Thoracic aorta (tissue), 2 donors: ENCODE results near the gene MOSPD2. TPM values are rescaled to one million over a fixed set of nuclear protein-coding genes. Genes with fewer than 3 reads are reported as not detected.
A peak's percentile ranks its signal among the peaks of the same experiment; 100 is the strongest.

ENCODE experiments used
- ATAC-seq: fragments of 150-250 bp; one replicate; pipeline ENCODE4 v1.8.0; 2017; ENCODE audit warnings: low read depth; ENCODE audit not compliant: insufficient number of reproducible peaks, low FRiP score
- DNase-seq: peaks from one replicate; pipeline ENCODE4 v3.0.0-alpha.2; 2020; ENCODE audit warnings: low spot score
- H3K27ac ChIP-seq, 2 donors: fragments of 200-600 bp; sonication (generic); 1 replicate in 1 of 2; 2 replicates in 1 of 2; pipeline ENCODE4 v1.5.1; 2016; ENCODE audit warnings: mild to moderate bottlenecking in 2 of 2, moderate library complexity in 2 of 2
- H3K27me3 ChIP-seq: fragments of 200-600 bp; sonication (generic); replicated peaks from 2 replicates; pipeline ENCODE4 v1.6.0; 2016; ENCODE audit warnings: mild to moderate bottlenecking; ENCODE audit not compliant: insufficient read depth
- H3K36me3 ChIP-seq: fragments of 200-600 bp; sonication (generic); one replicate; pipeline ENCODE4 v1.5.1; 2016
- H3K4me1 ChIP-seq, 2 donors: fragments of 200-600 bp; sonication (generic); 1 replicate in 1 of 2; 2 replicates in 1 of 2; pipeline versions ENCODE4 v1.5.1 to v1.6.0; 2016; ENCODE audit warnings: low read depth in 2 of 2, mild to moderate bottlenecking in 1 of 2; ENCODE audit not compliant: control insufficient read depth in 1 of 2
- H3K4me3 ChIP-seq: fragments of 200-600 bp; sonication (generic); 2 replicates; pipeline ENCODE4 v1.5.1; 2016; ENCODE audit warnings: mild to moderate bottlenecking
- H3K9me3 ChIP-seq: fragments of 200-600 bp; sonication (generic); 2 replicates; pipeline ENCODE4 v1.5.1; 2016
- total RNA-seq, 2 donors: library from RNA; depleted of rRNA; stranded (reverse); fragments of >200 nt; gene quantifications; one replicate each; pipeline versions ENCODE4 v1.1.0 to v1.2.3, GENCODE V29; 2016
- TF ChIP-seq, protein P1 (sequence below): fragments of 200-600 bp; sonication (generic); IDR thresholded peaks from one replicate; pipeline ENCODE4 v1.5.1; 2019; ENCODE audit warnings: antibody characterized with exemption

MOSPD2 gene
- total RNA-seq, 2 donors from 2014 or later, result 19.4 to 55.5 TPM

GRCh38 chrX:14832586-14832985 lies 40.6 kb upstream of the MOSPD2 start:
- H3K9me3 ChIP-seq, result no peaks in the 10 kb centered on the region
- ATAC-seq, result no peak
- no peaks in the 10 kb centered on the region for H3K36me3 ChIP-seq

GRCh38 chrX:14837155-14837554 lies 36.1 kb upstream of the MOSPD2 start:
- Histone ChIP-seq H3K9me3 (no peaks in the 10 kb centered on the region), H3K27ac (no peak overlapping the region), H3K27me3 (no peaks in the 10 kb centered on the region), H3K4me3 (no peak overlapping the region), H3K4me1 (no peaks in the 10 kb centered on the region), H3K36me3 (no peaks in the 10 kb centered on the region)
- DNase-seq (no peak), ATAC-seq (no peak)
- TF ChIP-seq, protein P1, sequence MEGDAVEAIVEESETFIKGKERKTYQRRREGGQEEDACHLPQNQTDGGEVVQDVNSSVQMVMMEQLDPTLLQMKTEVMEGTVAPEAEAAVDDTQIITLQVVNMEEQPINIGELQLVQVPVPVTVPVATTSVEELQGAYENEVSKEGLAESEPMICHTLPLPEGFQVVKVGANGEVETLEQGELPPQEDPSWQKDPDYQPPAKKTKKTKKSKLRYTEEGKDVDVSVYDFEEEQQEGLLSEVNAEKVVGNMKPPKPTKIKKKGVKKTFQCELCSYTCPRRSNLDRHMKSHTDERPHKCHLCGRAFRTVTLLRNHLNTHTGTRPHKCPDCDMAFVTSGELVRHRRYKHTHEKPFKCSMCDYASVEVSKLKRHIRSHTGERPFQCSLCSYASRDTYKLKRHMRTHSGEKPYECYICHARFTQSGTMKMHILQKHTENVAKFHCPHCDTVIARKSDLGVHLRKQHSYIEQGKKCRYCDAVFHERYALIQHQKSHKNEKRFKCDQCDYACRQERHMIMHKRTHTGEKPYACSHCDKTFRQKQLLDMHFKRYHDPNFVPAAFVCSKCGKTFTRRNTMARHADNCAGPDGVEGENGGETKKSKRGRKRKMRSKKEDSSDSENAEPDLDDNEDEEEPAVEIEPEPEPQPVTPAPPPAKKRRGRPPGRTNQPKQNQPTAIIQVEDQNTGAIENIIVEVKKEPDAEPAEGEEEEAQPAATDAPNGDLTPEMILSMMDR, result no peak

More at GRCh38 chrX:14832586-14832985, 40.6 kb upstream of the MOSPD2 start:
- no peaks in the 10 kb centered on the region for H3K27me3 ChIP-seq
- no peak for DNase-seq
- no peaks in the 10 kb centered on the region for H3K4me1 ChIP-seq
- TF ChIP-seq, protein P1, result no peak
- H3K27ac ChIP-seq, result no peak overlapping the region
- H3K4me3 ChIP-seq, result no peak overlapping the region

GRCh38 chrX:14843666-14844065 lies 29.6 kb upstream of the MOSPD2 start:
- no peak overlapping the region for H3K27ac ChIP-seq
- H3K4me3 ChIP-seq, result no peak overlapping the region
- H3K27me3 ChIP-seq, result no peaks in the 10 kb centered on the region
- TF ChIP-seq, protein P1, result no peak
- no peak for DNase-seq
- ATAC-seq, result no peak
- no peaks in the 10 kb centered on the region for H3K4me1 ChIP-seq
- no peaks in the 10 kb centered on the region for H3K36me3 ChIP-seq
- no peaks in the 10 kb centered on the region for H3K9me3 ChIP-seq

DNA sequence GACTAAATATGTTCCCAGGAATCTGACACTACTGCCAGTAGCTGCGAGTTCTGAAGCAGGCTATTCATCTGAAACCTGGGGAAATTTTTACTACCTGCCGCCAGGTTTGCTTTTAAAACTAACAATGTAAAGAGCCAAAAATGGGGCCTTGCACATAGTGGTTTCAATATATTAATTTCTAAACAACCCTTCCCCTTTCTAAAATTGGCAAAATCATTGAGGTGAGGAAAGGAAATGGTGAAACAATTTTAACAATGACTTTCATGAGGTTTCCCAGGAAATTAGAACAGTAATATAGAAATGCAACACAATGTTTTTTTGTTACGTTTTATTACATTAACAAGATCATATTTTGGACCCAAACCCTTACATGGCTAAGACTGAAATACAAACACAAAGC lies 21.7 kb upstream of the MOSPD2 start:
- Histone ChIP-seq H3K9me3 (no peaks in the 10 kb centered on the region), H3K36me3 (no peaks in the 10 kb centered on the region), H3K27me3 (no peaks in the 10 kb centered on the region), H3K4me1 (no peaks in the 10 kb centered on the region), H3K4me3 (no peak overlapping the region), H3K27ac (no peak overlapping the region)
- DNase-seq (no peak), ATAC-seq (no peak)
- TF ChIP-seq, protein P1, result no peak

GRCh38 chrX:14864631-14865030 lies 8.6 kb upstream of the MOSPD2 start:
- H3K27me3 ChIP-seq, result no peaks in the 10 kb centered on the region
- no peak overlapping the region for H3K4me3 ChIP-seq
- H3K27ac ChIP-seq, result peak overlapping the region in 1 of 2 donors; percentile 21
- H3K4me1 ChIP-seq, result no peaks in the 10 kb centered on the region
- no peak for DNase-seq
- no peaks in the 10 kb centered on the region for H3K9me3 ChIP-seq
- TF ChIP-seq, protein P1, result no peak
- ATAC-seq, result no peak
- no peaks in the 10 kb centered on the region for H3K36me3 ChIP-seq
